Tibial nerve (tissue), 3 donors: ENCODE measurements around the gene BTBD7.

Source experiments
- CTCF ChIP-seq, 5 experiments: fragments of 200-600 bp in 3 of 5; fragments of 450-650 bp in 2 of 5; sonication (generic) in 3 of 5; IDR thresholded peaks; one replicate each; pipeline ENCODE4 v1.5.1; 2016 to 2019; ENCODE audit warnings: antibody characterized with exemption in 5 of 5, mild to moderate bottlenecking in 3 of 5, moderate library complexity in 2 of 5
- POLR2A ChIP-seq, 2 donors: fragments of 450-650 bp; IDR thresholded peaks; one replicate each; pipeline ENCODE4 v1.6.1; 2017; ENCODE audit warnings: antibody characterized with exemption in 2 of 2, mild to moderate bottlenecking in 2 of 2, moderate library complexity in 2 of 2

- TF ChIP-seq CTCF (IDR thresholded peaks at IDR 0.05) (no peak), POLR2A (IDR thresholded peaks at IDR 0.05) (no peak)
Measured at GRCh38 chr14:93320489-93320888, 12.3 kb downstream of the BTBD7 start.
